GM12865 (cell line): Measurements from ENCODE around the gene PPP1R3D.
"Not testable (repeated sequence)": the region's sequence is repeated elsewhere in the genome, so short reads cannot be mapped to it uniquely, and the experiment has no call there.

Experiments used
- DNase-seq: peaks from one replicate; pipeline ENCODE4 v3.0.0; 2010; ENCODE audit warnings: low read depth
- H3K4me3 ChIP-seq: 2 replicates; pipeline ENCODE4 v1.5.1; 2011; ENCODE audit warnings: mild to moderate bottlenecking, low read depth, low read length, control low read depth
- CTCF ChIP-seq: IDR thresholded peaks from 2 replicates; pipeline ENCODE4 v1.5.1; 2011; ENCODE audit warnings: low read length, control low read depth, low read depth, inconsistent platforms; ENCODE audit not compliant: insufficient read depth; ENCODE audit errors: missing control alignments

PPP1R3D gene

DNA sequence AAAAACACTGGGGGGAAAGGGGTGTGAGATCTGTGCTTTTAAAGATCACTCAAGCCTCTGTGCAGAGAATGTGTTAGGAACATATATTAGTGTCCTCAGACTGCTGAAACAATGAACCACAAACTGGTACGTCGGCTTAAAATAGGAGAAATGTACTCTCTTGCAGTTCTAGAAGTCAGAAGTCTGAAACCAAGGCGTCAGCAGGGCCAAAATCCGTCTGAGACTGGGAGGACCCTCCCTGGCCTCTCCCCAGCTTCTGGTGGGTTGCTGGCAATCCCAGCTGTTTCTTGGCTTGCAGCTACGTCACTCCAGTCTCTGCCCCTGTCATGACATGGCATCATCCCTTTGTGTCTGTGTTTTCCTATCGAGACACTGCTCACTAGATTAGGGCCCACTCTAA, 22.1 kb upstream of the PPP1R3D start:
- DNase-seq, result no peak
- no peak overlapping the region for H3K4me3 ChIP-seq
- TF ChIP-seq CTCF, result no peak

DNA sequence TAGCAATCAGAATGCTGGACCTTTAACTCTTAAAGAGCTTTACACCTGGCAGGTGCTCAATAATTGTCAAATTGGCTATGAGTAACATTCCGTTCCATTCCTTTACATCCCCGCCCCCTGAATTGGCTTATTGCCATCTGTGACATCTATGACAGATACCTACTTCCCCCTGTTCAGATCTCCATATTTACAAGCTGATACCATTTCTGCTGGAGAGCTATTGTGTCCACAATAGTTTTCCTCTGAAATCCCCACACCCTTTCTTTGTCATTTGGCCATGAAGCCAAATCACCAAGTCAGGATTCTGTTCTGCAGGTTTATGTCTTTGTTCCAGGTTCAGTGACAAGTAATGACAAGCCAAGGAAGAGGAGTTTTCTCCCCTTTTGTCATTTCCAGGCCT, 21.3 kb upstream of the PPP1R3D start:
- DNase-seq, result no peak
- TF ChIP-seq CTCF, result no peak
- no peak overlapping the region for H3K4me3 ChIP-seq

DNA sequence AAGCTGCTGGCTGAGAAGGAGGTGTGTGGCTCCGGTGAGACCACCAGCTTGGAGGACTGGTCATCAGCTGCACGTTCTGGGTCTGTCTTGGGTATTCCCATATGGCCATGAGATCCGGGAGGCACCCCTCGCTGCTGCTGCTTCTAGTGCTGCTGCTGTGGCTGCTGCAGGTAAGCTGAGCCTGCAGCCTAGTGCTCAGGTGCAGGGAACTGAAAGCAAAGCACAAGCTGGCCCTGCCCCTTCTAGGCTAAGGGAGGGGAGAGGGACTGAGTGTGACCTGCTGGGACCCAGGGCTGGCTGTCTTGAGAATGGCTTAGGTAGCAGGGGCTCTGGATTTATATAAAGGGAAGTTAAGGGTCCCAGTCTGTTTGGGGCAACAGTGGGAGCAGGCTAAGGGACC, 18.5 kb upstream of the PPP1R3D start:
- no peak for TF ChIP-seq CTCF
- H3K4me3 ChIP-seq, result no peak overlapping the region
- no peak for DNase-seq

DNA sequence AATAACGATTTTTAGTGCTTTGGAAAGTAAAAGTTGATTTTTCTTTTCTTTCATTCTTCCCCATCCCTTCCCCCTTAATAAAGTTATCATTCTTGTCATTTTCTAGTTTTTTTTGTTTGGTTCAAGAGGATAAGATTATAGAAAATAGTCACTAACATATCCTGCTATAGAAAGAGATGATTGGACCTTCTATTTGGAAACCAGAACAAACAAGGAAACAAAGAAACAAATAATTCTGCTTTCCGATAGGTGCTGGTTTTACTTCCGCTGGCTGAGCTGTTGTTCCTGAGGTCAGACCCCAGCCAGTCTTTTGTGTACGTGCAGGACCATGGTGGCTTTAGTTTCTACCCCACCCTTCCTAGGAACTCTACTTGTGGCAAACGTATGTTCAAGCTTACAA, 18.0 kb upstream of the PPP1R3D start, which contains the start of gene CDH26:
Gene CDH26, plus strand, starts transcription at position 301 of the 400 bp plus-strand sequence. CDS start 304 bp downstream, outside the sequence.
- no peak for TF ChIP-seq CTCF
- DNase-seq, result no peak
- no peak within 1 kb of the TSS for H3K4me3 ChIP-seq

- H3K4me3 ChIP-seq, DNase-seq: not testable (repeated sequence)
Observed at GRCh38 chr20:59957568-59957967, 17.5 kb upstream of the PPP1R3D start.

GRCh38 chr20:59955131-59955796, 15.2 kb upstream of the PPP1R3D start:
- no peak overlapping the region for H3K4me3 ChIP-seq
- peak; percentile 1 for TF ChIP-seq CTCF
- DNase-seq, result peak; percentile 16

DNA sequence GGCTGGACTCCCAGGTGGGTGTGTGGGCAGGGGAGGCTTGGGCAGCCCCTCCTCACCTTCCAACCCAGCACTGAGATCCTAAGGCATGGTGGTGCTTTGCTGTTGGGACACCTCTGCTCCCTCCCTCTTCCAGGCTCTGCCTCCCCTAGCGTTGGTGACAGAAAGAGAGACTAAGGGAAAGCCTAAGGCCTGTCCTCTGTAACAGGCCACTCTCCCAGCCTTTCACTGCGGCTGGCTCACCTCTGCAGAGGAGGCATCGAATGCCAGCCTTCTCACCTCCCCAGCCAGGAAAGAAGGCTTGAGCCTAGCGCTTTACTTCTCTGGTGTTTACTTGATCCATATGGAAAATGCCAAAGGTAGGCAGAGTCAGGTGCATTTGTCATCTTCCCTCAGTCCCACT, 14.6 kb upstream of the PPP1R3D start:
- H3K4me3 ChIP-seq, result no peak overlapping the region
- TF ChIP-seq CTCF, result no peak
- no peak for DNase-seq
